GM06990 (cell line): ENCODE results near the gene LARGE2.

Source experiments
- DNase-seq: peaks from one replicate; pipeline ENCODE4 v3.0.0-alpha.2; 2011; ENCODE audit not compliant: insufficient read length; ENCODE audit errors: extremely low read depth
- H3K27me3 ChIP-seq: replicated peaks from 2 replicates; pipeline ENCODE4 v1.6.0; 2011; ENCODE audit warnings: low read length; ENCODE audit not compliant: control insufficient read depth, insufficient read depth
- H3K36me3 ChIP-seq: 2 replicates; pipeline ENCODE4 v1.5.1; 2011; ENCODE audit warnings: low read length; ENCODE audit not compliant: control insufficient read depth, insufficient read depth
- H3K4me3 ChIP-seq: replicated peaks from 2 replicates; pipeline ENCODE4 v1.5.1; 2011; ENCODE audit warnings: low read depth, mild to moderate bottlenecking, control low read depth, low read length
- CTCF ChIP-seq: IDR thresholded peaks from 2 replicates; pipeline ENCODE4 v1.5.1; 2011; ENCODE audit warnings: low read length, control low read depth, mild to moderate bottlenecking, inconsistent platforms; ENCODE audit not compliant: insufficient read depth, poor library complexity, severe bottlenecking

The LARGE2 gene

GRCh38 chr11:45886816-45887520 lies 35.5 kb upstream of the LARGE2 start:
- Histone ChIP-seq H3K27me3 (no peaks in the 10 kb centered on the region), H3K4me3 (no peak overlapping the region), H3K36me3 (no peaks in the 10 kb centered on the region; the same call in 1 of the 2 replicates)
- DNase-seq, result no peak
- TF ChIP-seq CTCF, result no peak

DNA sequence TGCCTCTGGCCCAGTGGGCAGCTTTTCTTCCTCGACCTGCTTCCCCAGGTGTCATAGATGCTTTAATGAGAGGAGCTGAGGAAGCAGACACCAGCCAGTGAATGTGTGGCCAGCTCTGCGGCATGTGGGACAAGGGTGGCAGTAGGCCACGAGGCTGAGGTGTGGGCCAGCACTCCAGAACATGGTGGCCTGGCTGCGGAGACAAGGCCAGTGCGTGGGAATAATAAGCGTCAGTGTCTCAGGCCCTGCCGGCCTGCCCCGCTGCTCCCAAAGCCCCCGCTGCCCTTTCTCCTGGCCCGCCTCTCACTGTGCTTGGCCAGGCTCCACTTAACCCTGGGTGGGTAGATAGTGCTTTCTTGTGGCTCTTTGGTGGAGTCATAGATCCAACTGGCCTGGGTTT lies 34.9 kb upstream of the LARGE2 start:
- TF ChIP-seq CTCF, result no peak
- H3K4me3 ChIP-seq, result no peak overlapping the region
- no peak for DNase-seq
- no peaks in the 10 kb centered on the region for H3K27me3 ChIP-seq
- H3K36me3 ChIP-seq, result no peaks in the 10 kb centered on the region; the same call in 1 of the 2 replicates

GRCh38 chr11:45889555-45889954 lies 32.9 kb upstream of the LARGE2 start:
- no peaks in the 10 kb centered on the region for H3K36me3 ChIP-seq
- no peak for DNase-seq
- no peak for TF ChIP-seq CTCF
- no peaks in the 10 kb centered on the region; the same call in 1 of the 2 replicates for H3K27me3 ChIP-seq
- H3K4me3 ChIP-seq, result no peak overlapping the region

DNA sequence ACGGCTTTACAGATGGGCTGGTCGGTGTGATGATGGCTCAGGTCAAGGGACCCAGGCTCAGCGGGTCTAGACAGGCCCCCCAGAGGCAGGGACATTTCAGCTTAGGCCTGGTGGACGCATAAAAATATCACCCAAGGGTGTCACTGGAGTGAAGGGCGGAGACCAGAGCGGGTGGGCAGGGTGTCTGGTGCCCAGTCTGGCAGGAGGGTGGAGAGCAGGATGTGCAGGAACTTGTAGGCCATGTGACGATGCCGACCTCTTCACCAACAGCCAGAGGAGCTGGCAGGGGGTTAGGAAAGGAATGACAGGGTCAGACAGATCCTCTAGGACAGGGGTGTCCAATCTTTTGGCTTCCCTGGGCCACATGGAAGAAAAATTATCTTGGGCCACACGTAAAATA lies 32.5 kb upstream of the LARGE2 start:
- Histone ChIP-seq H3K36me3 (no peaks in the 10 kb centered on the region), H3K4me3 (no peak overlapping the region), H3K27me3 (no peaks in the 10 kb centered on the region; the same call in 1 of the 2 replicates)
- DNase-seq, result no peak
- no peak for TF ChIP-seq CTCF

GRCh38 chr11:45890886-45891550 lies 31.4 kb upstream of the LARGE2 start:
- H3K4me3 ChIP-seq, result no peak overlapping the region
- H3K27me3 ChIP-seq, result no peaks in the 10 kb centered on the region; the same call in 1 of the 2 replicates
- TF ChIP-seq CTCF, result no peak
- H3K36me3 ChIP-seq, result no peaks in the 10 kb centered on the region
- DNase-seq, result no peak
